PC-3 (cell line): ENCODE data around the gene C19orf47.

ENCODE experiments used
- CTCF ChIP-seq: fragments of 300-600 bp; sonication (generic); conservative IDR thresholded peaks from 2 replicates; pipeline ENCODE4 v1.5.1; 2017; ENCODE audit warnings: antibody characterized with exemption, low read depth, mild to moderate bottlenecking, low read length
- EZH2 ChIP-seq: fragments of 300-600 bp; sonication (generic); IDR thresholded peaks from one replicate; pipeline ENCODE4 v1.6.1; 2017; ENCODE audit warnings: antibody characterized with exemption, mild to moderate bottlenecking, low read length; ENCODE audit not compliant: unreplicated experiment
- EZH2phosphoT487 ChIP-seq: fragments of 300-600 bp; sonication (generic); IDR thresholded peaks from 2 replicates; pipeline ENCODE4 v1.6.1; 2018; ENCODE audit warnings: mild to moderate bottlenecking, antibody characterized with exemption, low read length, borderline replicate concordance

GRCh38 chr19:40335101-40335500, 13.1 kb downstream of the C19orf47 start:
- TF ChIP-seq CTCF (no peak), EZH2phosphoT487 (no peak), EZH2 (no peak)
